C4-2B (cell line): ENCODE measurements around the gene XKR7.

Experiments used
- CTCF ChIP-seq: fragments of 450-650 bp; conservative IDR thresholded peaks from 2 replicates; pipeline ENCODE4 v1.5.1; 2017; ENCODE audit warnings: mild to moderate bottlenecking
- ZFX ChIP-seq: fragments of 450-650 bp; IDR thresholded peaks from 2 replicates; pipeline ENCODE4 v1.6.1; 2017

GRCh38 chr20:32018269-32019155, 50.6 kb downstream of the XKR7 start:
- TF ChIP-seq CTCF (no peak), ZFX (no peak)
